GM21390 (cell line): ENCODE data around the gene CDCP1.
"Not testable (repeated sequence)": the region's sequence is repeated elsewhere in the genome, so short reads cannot be mapped to it uniquely, and the experiment has no call there.

Source experiments
- ATAC-seq: cut with Tn5 transposase; IDR thresholded peaks from one replicate; pipeline ENCODE4 v1.9.1; 2021; ENCODE audit not compliant: unreplicated experiment

CDCP1 gene

GRCh38 chr3:45087155-45087554 lies 59.0 kb downstream of the CDCP1 start:
- ATAC-seq: no peak

- ATAC-seq: no peak
These were observed 61.1 kb downstream of the CDCP1 start for GRCh38 chr3:45084820-45085816.

DNA sequence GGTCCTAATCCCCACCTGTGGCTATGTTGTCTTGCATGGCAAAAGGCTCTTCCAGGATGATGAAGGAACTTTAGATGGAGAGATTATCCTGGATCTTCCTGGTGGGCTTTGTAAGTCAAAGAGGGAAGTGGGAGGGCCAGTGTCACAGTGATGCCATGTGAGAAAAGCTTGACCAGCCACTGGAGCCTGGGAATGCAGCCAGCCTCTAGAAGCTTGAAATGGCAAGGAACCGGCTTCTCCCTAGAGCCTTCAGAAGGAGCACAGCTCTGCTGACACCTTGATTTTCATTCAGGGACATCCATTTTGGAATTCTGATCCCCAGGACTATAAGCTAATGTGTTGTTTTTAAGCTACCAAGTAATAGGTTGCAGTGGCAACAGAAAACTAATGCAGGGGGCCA lies 61.8 kb downstream of the CDCP1 start:
- no peak for ATAC-seq

GRCh38 chr3:45083023-45083422 lies 63.2 kb downstream of the CDCP1 start:
- no peak for ATAC-seq

DNA sequence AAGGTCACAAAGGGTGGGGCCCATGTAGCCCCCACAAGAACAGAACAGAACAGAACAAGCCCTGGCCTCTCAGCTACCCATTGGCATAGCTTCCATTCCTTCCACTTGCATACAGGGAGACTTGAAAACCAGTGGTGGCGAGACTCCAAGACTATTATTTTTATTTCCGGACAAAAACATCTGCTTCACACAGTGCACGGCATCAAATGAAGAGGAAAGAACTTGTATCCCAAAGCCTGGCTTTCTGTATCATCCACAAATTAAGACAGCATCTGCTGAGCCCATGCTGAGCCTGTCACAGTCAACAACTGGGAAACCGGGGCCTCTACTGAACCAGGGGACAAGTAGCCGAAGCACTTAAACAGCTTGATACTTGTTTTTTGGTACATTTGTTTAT lies 64.0 kb downstream of the CDCP1 start:
- no peak for ATAC-seq

DNA sequence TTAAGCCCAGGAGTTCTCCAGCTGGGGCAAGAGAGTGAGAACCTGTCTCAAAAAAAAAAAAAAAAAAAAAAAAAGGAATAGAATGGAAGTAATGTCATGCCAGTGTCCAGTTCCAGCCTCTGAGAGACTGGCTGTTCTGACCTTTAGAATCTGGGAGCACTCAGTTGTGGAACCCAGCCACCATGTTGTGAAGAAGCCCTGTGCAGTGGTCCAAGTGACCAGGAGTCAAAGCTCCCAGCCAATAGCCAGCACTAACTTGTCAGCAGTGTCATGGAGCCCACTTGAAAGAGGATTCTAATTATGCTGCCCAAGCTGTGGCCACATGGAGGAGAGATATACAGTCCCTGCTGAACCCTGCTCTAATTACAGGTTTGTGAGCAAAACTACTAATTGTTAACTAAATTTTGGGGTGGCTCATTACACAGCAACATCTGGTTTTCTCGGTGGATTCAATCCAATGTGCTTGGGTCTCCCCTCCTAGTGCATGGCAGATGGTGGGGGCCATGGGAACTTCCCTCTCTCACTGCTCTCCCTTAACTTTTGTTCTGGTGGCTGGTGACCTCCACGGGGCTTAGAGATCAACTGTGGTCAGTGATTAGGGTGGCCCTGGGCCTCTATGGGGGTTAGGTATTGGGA lies 64.6 kb downstream of the CDCP1 start:
- ATAC-seq: no peak

- no peak for ATAC-seq
These were observed 65.4 kb downstream of the CDCP1 start for GRCh38 chr3:45080824-45081223.

DNA sequence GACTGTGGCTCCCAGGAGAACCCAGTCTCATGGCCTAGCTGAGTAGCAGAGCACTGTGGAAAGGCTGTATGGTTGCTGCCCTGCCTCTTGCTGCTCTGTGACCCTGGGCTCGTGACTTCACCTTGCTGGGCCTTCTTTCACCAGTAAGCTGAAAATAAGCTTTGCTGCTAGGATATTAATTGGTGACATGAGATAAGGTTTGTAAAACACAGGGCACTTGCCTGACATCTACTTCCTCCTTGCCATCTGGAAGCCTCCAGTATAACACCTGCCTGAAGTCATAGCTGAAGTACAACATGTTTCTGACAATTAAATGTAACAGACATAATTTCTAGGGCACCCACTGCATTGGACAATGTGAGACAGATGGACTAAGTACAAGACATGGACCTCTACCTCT lies 66.5 kb downstream of the CDCP1 start:
- no peak for ATAC-seq

GRCh38 chr3:45078910-45079522 lies 67.2 kb downstream of the CDCP1 start:
- no peak for ATAC-seq

GRCh38 chr3:45078256-45078655 lies 67.9 kb downstream of the CDCP1 start:
- not testable (repeated sequence) for ATAC-seq

GRCh38 chr3:45075821-45076625 lies 70.2 kb downstream of the CDCP1 start:
- ATAC-seq: no peak

GRCh38 chr3:45071075-45071474 lies 75.1 kb downstream of the CDCP1 start:
- no peak for ATAC-seq

GRCh38 chr3:45067941-45068340 lies 78.2 kb downstream of the CDCP1 start:
- ATAC-seq: no peak

DNA sequence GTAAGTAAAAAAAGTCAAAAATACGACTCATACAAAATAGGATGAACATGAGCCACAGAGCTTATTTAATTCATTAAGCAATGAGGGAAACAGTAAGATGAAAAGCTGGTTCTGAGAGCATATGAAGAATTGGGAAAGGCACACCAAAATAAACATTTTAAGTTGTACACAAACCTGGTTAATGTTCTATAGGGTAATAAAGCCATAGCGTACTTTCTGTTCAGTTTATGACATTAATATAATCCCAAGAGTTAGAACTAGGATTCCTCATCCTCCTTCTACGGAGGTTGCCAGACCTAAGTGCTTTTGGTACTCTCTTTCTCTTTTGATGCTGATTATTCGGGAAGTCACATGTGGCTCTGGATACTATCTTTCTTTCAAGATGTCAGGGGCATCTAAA lies 78.7 kb downstream of the CDCP1 start:
- no peak for ATAC-seq

- ATAC-seq: no peak
These were observed 79.9 kb downstream of the CDCP1 start for GRCh38 chr3:45066109-45066801.

DNA sequence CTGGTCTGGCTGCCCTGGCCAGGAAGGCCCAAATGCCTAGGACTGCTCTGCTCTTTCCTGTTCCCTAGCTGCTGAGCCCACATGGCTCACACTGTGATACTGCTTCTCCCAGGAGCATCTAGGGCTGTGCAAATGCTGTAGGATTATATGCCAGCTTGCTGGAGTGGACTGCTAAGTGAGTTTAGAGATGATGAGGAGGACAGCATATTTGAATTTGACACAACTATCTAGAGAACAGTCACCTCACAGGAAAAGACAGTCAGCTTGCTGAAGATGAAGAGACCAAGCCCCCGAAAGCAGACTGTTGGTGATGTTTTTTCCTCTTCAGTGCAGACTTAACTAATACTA lies 80.8 kb downstream of the CDCP1 start:
- no peak for ATAC-seq

GRCh38 chr3:45064512-45065372 lies 81.4 kb downstream of the CDCP1 start:
- ATAC-seq: no peak

DNA sequence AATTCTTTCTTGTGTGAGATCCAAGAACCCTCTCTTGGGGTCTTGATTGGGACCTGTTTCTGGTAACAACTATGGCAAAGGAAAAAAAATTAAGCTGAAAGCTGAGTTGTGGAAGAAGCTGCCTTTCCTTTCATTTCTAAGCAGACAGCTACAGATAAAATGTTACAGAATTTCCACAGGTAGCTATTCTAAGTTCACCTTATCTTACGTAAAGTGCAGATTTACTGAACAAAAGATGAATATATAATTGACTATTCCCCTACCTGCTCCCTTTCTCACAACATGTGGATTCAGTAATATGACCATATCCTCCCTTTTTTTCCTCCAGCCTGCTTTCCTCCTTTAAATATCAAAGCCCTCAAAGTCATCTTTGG lies 83.5 kb downstream of the CDCP1 start:
- ATAC-seq: no peak

DNA sequence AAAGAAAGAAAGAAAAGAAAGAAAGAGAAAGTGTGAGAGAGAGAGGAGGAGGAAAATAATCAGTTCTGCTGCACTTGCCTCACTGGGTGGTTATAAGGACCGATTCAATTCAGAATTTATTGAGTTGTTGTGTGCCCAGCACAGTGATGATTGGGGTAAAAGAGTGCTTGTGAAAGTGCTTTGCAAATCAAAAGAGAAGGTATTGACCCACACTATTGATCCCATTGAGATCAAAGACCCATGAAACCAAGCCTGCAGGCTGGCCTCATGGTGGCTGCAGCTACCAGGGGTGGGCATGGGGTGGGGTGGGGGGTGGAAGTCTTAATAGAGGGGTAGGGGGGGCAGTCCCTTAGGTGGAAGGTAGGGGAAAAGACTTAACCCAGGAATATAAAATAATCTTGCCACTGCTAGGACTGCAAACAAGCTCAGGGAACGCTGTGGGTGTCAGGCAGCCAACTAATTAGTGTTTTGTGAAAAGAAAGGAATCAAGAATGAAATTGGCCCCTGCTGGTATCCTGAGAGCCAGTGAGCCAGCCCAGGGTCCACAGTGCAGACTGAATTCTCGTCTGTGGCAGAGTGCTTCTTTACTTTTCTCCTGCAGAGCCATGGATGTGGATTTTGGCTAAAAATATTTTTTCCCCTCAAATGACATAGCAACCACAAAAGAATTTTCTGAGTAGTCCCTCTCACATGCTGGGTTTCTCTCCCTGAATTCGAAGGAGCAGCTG lies 85.8 kb downstream of the CDCP1 start:
- ATAC-seq: no peak
